Brain microvascular endothelial cell (primary cell): ENCODE measurements around the gene GSTO1.

ENCODE experiments used
- DNase-seq: peaks from one replicate; pipeline ENCODE4 v3.0.0-alpha.2; 2020
- H3K27ac ChIP-seq: fragments of 250-450 bp; sonication (Bioruptor Pico); 2 replicates; pipeline ENCODE4 v1.5.1; 2020; ENCODE audit warnings: mild to moderate bottlenecking, moderate library complexity
- H3K27me3 ChIP-seq: fragments of 250-450 bp; sonication (Bioruptor Pico); replicated peaks from 2 replicates; pipeline ENCODE4 v1.5.1; 2020; ENCODE audit warnings: mild to moderate bottlenecking
- H3K36me3 ChIP-seq: fragments of 250-450 bp; sonication (Bioruptor Pico); replicated peaks from 2 replicates; pipeline ENCODE4 v1.5.1; 2020; ENCODE audit warnings: mild to moderate bottlenecking
- H3K4me3 ChIP-seq: 2 replicates; pipeline ENCODE4 v1.5.1; 2011; ENCODE audit warnings: low read depth, mild to moderate bottlenecking, control low read depth, low read length, moderate library complexity
- in situ Hi-C: cut with HindIII; loops from 2 replicates; pipeline ENCODE4 v1.10.0; 2017; ENCODE audit warnings: low sequenced_read_pairs, low pct_ligation_motif_present
- TF ChIP-seq, protein P1 (sequence below): IDR thresholded peaks from 2 replicates; pipeline ENCODE4 v1.5.1; 2011; ENCODE audit warnings: low read depth, mild to moderate bottlenecking, moderate library complexity, low read length, control low read depth, inconsistent platforms; ENCODE audit errors: missing control alignments

GSTO1 gene

DNA sequence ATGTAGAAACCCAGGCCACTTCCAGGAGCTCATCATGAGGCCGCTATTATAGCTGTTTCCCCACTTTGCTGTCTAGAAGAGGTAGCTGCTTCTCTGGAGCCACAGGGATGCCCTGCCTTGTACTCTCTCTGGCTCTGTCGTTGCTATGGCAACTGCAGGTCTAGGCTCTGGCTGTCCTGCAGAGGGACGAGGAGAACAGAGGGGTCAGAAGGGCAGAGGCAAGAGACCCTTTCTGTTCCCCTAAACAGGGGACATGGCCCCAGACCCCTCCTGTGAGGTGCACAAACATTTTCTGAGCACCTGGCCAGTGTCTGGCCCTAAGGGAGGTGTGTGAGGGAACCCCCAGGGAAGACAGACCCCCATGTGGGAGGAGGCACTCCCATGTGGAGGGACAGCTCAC, 52.2 kb downstream of the GSTO1 start:
- peak; percentile 8 for DNase-seq
- Histone ChIP-seq H3K4me3 (no peak overlapping the region), H3K27me3 (no peaks in the 10 kb centered on the region), H3K36me3 (peaks cover 34% of the 10 kb centered on the region), H3K27ac (no peak overlapping the region)
- in situ Hi-C loops, result no loop called here
- TF ChIP-seq, protein P1, sequence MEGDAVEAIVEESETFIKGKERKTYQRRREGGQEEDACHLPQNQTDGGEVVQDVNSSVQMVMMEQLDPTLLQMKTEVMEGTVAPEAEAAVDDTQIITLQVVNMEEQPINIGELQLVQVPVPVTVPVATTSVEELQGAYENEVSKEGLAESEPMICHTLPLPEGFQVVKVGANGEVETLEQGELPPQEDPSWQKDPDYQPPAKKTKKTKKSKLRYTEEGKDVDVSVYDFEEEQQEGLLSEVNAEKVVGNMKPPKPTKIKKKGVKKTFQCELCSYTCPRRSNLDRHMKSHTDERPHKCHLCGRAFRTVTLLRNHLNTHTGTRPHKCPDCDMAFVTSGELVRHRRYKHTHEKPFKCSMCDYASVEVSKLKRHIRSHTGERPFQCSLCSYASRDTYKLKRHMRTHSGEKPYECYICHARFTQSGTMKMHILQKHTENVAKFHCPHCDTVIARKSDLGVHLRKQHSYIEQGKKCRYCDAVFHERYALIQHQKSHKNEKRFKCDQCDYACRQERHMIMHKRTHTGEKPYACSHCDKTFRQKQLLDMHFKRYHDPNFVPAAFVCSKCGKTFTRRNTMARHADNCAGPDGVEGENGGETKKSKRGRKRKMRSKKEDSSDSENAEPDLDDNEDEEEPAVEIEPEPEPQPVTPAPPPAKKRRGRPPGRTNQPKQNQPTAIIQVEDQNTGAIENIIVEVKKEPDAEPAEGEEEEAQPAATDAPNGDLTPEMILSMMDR, result no peak

DNA sequence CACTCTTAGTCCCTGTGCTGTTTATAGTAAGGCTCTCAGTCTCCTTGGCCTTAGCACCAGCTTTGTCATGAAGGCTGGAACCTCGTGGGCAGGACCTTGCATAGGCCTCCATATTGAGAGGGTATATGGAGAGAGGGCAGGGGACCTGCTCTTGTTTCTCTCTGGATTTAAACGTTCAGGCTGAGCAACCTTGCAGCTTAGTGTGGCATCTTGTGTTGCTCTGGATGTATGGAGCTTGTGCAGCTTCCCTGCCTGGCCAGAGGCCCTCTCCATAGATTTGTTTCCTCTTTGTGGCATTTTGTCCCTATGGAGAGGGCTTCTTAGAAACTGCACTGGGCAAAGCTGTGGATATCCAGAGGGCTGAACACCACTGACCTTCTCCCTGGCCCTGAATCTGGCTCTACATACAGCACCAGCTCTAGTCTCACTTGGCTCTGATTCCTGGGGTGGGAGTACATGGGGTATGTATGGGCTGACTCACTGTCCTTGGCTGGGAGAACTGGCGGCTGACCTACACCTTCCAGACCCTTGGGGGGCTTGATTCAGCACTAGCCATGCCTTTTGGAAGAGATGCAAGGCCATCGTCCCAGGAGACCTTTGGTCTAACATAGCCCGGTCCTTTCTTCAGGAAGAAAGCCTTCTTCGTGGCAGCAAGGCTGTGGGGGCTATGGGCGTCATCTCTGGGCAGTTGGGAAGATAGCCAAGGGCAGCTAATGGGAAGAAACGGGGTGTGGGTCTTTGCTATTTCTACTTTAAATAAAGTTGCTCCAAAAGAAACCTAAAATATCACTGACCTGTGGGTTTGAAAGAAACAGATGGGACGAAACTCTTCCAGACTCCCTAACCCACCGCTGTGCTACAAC, 53.1 kb downstream of the GSTO1 start:
- H3K27ac ChIP-seq, result peak overlapping the region; percentile 4
- peaks cover 43% of the 10 kb centered on the region for H3K36me3 ChIP-seq
- H3K27me3 ChIP-seq, result no peaks in the 10 kb centered on the region
- TF ChIP-seq, protein P1, result no peak
- in situ Hi-C loops, result no loop called here
- H3K4me3 ChIP-seq, result no peak overlapping the region
- peak; percentile 28 for DNase-seq

DNA sequence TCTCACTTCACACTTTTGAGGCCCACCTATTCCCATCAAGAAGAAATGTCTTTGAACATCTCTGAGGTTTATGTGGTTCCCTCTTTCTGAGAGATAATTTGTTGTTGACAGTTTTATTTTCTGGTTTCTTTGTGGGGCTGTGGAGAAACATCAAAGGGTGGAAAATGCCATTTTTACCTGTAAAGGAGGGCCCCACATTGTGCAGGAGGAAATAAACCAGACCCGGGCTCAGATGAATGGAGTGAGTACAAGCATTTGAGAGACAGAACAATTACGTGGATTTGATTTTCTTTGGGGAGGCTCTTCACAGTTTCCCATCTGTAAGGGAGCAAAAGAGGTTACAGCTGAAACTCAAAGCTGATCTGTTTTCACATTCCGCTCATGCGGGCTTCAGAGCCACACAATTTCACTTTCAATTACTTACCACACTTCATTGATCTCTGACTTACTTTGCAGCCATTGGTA, 53.8 kb downstream of the GSTO1 start:
- Histone ChIP-seq H3K36me3 (peaks cover 50% of the 10 kb centered on the region), H3K4me3 (no peak overlapping the region), H3K27ac (no peak overlapping the region), H3K27me3 (no peaks in the 10 kb centered on the region)
- TF ChIP-seq, protein P1, result no peak
- DNase-seq, result no peak
- in situ Hi-C loops, result no loop called here

DNA sequence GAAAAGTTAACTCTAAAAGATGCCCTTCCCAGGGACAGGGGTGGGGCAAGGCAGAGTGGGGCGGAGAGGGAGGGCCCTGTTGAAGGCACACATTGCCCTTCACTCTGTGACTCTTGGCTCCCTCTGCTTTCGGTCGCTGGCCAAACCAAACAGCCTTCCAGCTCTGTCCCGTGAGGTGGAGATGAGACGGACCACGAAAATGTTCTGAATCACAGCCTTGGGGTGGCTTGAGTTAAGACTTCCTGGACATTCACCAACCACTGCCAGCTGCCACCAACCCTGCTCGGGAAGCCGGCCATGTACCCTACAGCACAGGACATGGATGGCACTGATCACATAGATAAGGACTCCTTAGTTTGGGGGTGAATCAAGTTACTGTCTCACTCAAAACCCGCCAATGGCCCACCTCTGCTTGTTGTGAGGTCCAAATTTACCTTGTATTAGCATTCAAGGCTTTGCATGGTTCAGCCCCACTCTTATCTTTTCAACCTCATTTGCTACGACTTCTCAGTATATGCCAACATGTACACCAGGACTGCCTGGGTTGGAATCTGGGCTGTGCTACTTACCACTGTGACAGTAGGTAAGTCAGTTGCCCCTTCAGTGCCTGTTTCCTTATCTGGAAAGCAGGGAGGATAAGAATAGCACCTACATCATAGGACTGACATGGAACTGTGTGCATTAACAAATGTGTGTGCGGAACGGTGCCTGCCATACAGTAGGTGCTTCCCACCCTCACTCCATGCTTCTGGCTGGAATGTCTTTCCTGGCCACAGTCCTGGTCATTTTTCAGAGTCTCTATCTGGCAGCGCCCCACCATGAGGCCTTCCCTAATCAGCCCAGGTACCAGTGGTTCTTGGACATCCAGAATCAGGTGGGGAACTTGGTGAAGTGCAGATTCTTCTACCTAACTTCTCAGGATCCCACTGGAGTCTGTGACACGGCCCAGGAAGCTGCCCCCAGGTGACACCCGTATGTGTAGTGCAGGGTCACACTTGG, 55.6 kb downstream of the GSTO1 start:
- H3K27ac ChIP-seq, result peak overlapping the region; percentile 54
- TF ChIP-seq, protein P1, result no peak
- no peak overlapping the region for H3K4me3 ChIP-seq
- H3K36me3 ChIP-seq, result peaks cover 68% of the 10 kb centered on the region
- in situ Hi-C loops, result no loop called here
- H3K27me3 ChIP-seq, result no peaks in the 10 kb centered on the region
- peak; percentile 80 for DNase-seq

DNA sequence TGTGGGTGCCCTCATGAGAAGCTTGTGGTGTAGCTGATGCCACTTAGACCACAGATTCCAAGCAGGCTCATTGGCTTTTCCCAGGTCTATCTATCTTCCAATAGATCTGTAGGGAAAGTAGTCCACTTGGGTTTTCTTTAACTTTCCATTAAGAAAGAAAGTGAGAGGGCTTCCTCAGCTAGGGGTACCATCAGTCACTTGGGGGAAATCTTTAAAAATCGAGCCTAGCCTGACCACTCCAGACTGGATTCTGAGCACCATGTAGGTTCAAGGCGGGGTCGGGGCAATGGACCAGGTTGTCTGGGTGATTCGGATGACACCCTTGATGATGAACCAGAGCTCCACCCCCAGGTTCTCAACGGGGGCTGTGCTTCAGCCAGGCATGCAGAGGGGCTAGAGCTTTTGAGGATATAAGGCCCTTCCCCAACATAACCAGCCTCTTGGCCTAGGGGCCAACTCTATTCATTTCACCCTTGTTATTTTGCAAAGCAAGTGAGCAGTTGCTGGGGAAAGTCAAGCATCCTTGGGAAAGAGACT, 56.6 kb downstream of the GSTO1 start:
- DNase-seq, result no peak
- TF ChIP-seq, protein P1, result no peak
- in situ Hi-C loops, result no loop called here

More for the DNA sequence above, 56.6 kb downstream of the GSTO1 start:
- Histone ChIP-seq H3K36me3 (peaks cover 78% of the 10 kb centered on the region), H3K27me3 (no peaks in the 10 kb centered on the region), H3K4me3 (no peak overlapping the region), H3K27ac (no peak overlapping the region)
